Hypothalamus (tissue), 51 donors: Measurements from ENCODE around the gene CDH8.
A peak's percentile ranks its signal among the peaks of the same experiment; 100 is the strongest.

Experiments
- DNase-seq, 51 donors: peaks; one replicate each; lab custom pipeline; 2025; lab: John Stamatoyannopoulos, UW

Gene CDH8

DNA sequence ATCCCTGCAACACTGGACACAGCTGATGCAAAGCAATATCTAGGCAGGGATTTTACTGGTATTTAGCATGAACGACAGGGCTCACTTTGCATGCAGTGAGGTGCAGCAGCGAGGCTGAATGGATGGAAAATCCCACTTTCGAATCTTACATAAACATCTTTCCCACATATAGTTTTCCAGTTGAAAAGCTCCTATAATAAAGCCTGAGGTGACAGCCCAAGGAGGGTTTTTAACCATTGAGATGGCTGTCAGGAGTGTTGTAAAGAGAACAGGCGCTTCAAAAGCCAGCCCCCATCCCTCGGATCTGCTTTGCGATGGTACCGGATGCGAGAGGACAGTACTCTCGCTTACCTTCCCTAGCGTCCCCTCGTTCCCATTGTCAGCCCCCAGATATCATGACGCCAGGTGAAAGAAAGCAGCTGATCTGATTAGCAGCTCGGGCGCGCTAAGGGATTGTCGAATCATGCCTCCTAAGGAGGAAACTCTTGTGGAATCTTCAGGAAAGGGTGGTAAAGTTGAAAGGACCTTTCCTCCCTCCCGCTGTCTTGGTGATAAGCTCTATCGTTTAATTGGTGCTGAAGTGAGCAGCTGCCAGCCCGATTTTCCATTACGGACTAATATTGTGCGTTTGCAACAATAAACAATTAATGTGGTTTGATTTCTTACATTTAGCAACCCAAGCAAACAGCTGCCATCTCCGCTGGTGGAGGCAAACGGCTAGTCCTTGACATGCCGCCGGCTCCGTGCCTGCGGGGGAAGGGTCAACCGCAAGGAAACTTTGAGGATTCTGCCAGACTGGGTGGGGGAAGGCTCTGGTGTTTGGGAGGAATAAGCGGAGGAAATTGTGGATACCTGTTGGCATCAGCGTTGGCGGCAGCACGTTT lies 1.8 kb downstream of the CDH8 start:
- DNase-seq = peak in 8 of 51 donors; percentile 8 to 76 (median 50)

DNA sequence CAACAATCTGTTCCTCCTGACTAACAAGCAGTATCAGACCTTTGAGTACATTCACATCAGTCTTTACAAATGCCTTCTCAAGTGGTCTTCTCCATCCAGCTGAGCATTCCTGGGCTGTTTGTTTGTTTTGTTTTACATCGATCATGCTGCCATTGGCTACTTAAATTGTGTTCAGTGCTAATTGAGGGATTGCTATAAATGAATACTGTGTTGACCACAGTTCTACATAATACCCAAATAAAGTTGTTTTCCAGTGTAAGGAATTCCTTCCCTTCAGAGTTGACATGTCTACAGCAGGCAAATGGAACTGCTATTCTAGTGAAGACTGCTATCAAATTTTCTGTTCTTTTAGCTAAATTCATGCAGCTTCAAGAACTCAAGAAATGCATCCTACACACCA lies 3.2 kb downstream of the CDH8 start:
- DNase-seq = peak in 2 of 51 donors; percentile 38 to 50

DNA sequence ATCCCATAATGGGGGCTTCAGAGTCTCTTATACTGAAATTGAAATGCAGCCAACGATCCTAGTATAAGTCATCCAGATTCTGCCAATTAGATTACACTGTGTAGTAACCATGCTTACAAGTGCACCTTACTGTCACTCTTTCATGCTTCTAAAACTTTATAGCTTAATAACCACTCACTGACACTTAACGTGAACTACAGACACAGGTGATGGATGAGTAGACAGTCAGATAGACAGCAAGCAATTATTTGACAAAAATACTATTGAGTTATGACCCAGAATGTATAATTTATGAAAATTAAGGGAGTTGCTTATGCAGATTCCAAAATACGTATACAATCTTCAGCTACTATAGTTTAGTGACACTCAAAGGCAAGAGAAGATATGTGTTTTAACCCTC lies 6.3 kb downstream of the CDH8 start:
- no peak for DNase-seq

DNA sequence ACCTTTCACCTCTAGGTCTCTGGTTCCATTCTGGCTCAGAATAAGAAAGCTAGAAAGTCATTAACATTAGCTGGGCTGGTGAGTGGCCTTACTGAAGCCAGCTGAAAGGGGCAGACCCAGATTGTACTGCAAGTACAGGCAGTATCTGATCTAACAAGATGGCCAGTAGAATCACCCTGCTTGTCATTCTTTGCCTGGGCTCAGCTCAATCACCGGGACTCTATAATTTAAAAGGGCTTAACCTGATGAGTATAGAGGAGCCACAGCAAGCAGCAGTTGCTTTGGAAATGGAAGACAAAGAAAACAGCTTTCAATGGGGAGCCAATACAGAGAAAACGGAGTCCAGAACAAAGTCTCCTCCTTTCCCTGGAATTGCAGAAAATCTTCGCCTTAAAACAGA lies 13.6 kb downstream of the CDH8 start:
- DNase-seq = no peak

DNA sequence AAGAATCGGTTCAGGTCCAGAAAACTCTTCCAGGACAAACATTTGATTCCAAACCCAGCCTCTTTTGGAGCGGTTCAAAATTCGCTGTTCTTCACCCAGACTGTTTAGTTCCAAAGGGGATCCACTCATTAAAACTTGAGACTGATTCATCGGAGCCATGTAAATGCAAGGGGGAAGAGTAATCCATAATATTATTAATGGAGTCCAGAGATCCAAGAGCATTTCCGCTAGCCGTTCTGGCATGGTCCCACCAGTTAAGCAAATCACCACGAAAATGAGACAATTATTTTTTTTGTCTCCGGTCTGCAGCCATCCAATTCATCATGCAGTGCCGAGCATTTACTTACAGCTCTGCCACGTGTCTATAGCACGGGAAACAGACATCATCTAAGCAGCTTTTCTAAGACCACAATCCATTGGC lies 15.1 kb downstream of the CDH8 start:
- peak in 1 of 51 donors; percentile 10 for DNase-seq

DNA sequence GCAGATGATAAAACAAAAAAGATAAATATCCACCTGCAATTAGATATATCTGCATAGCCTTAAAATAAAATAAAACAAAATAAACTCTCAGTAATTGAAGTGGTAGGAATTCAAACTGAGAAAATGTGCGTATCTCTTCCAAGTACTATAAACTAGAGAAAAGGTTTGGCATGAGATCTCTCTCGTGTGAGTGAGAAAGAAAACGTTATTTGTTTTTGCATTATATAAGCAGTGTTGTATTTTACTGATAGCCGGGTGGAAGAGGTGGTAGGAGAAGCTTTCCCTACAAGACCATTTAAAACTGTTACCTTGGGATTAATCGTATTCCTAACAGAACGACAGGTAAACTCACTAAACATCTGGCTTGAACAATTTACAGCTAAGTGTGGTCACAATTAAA lies 15.6 kb downstream of the CDH8 start:
- DNase-seq = no peak

DNA sequence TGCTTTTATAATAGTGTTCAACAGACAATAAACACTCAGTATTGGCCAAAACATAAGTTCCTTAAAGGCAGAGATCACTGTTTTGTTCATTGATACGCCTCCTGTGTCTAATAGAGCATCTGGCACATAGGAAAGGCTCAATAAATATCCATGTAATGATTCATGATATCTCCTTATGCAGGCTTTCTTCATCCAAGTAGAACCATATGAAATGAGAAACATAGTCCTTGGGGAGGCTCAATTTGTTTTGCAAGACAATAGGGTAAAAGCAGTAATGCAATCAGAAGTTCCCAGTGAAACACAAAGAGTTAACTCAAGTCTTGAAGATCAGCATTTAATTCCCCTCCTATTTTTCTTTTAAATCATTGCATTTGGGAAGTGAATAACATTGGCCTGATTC lies 16.4 kb downstream of the CDH8 start:
- DNase-seq = no peak

DNA sequence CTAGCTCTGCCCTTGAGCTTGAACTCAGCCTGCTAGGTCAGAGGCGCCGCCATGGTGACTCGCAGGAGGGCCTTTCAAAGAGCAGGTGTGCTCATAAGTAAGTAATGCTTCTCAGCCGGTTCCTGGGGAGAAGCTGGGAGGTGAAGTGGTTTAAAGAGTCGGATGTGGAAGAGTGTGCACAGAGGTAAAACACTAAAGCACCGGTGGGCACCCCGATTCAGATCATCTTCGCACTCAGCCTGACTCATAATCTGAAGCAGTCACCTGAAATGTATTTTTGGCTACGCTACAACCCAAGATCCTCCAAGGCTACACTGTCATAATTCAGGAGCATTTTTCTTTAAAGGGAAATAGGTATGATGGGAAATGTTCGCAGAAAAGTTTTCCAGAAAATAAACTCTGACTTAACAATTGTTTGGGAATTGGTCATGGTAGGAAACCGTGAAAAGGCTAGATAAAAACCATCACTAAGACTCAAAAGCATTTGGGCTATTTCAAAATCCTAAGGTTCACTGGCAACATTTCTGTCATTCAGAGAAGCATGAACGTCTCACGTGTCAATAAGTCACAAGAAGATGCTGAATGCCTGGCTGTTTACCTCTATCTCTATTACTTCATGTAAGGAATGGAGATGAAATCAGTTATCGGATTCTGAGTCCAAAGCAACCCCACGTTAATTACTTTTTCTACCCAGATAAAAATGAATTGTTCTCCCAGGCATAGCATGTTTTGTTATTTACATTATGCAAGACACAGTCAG lies 17.8 kb downstream of the CDH8 start:
- no peak for DNase-seq

DNA sequence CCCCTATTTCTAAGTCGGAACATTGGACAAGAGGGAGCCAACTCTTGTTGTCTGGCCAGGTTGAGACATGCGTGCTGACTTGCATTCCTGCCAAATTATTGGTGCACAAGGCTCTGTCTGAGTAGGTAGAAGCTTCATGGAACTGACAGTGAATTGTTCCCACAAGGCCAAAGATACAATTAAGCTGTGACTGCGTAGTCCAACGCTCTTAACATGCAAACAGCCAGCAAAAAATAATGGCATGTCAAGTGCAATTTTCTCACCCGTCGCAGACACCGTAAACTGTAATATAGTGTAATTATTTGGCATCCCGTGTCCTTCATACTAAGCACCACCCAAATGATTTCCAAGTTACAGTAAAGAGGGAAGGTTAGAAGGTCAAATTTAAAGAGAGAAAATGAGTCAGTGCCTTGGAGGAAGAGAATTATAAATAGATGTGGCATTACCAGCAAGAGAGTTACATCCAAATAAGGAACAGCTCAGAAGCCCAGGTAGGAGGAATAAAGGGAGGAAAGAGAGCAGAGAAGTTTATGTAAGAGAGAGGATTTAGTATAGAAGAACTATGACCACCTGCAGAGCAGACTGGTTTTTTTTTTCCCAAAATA lies 21.8 kb downstream of the CDH8 start:
- no peak for DNase-seq

DNA sequence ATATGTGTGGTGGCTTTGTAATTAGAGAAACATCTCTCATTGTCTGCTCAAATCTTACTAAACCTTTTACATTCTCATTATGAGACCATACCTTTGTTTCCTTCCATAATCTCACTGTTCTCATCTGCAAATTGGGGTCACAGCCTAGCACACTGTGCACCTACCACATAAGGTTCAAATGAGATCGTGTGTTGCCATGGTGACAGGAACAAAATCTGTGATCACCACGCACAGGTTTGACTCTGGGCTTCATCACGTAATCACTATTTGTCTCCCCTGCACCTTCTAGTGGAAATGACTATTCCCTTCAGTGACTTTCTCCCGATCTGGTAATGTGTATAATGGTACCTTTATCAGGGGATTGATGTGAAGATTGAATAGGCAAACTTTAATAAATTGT lies 26.1 kb downstream of the CDH8 start:
- DNase-seq = no peak

DNA sequence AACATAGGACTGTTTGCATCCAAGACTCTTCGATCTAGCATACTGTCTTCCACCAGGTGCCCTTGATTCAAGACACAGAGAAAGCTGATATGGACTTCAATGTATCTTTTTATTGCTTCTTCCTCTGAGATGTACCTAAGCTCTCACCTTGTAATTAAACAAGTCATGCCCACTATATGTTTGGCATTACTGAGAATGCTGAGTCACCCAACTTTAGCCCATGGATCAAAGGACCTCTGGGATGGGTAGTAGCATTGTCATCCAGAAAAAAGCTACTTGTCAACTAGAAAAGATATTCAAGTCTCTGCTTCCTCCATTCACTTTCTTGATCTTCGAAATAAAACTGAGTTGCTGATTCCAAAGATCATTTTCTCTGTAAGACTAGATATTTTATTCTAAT lies 37.8 kb downstream of the CDH8 start:
- DNase-seq = no peak

DNA sequence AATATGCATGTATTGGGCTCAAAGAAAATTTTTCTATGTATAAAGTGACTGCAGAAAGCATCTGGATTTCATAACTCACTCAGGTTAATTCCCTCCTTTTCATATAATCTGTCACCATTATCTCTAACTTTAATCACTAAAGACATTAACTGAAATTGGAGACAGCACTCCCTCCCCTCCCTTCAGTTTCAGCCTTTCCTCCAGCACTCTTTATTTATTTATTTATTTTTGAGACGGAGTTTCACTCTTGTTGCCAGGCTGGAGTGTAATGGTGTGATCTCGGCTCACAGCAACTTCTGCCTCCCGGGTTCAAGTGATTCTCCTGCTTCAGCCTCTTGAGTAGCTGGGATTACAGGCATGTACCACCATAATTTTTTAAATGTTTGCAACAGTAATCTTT lies 43.1 kb downstream of the CDH8 start:
- DNase-seq = no peak

DNA sequence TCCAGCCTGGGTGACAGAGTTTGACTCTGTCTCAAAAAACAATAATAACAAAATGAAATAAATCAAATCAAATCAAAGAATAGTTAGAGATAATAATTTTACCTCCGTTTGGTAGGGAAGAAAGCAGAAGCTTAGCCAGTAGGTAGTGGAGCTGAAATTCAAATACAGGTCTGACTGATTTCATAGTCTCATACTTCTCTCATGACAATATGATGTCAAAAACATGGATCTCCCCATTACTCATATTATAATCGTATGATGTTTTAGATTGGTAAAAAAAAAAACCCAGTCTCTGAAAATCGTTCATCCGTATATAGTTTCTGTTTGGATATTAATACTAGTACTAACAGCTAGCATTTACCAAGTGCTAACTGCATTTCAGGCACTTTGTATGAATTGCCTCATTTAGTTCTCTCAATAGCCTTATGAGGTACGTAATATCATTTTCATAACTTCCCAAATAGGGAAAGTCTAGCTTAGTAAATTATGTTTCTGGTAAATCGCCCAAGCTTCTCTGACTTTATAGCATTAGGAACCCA lies 48.7 kb downstream of the CDH8 start:
- no peak for DNase-seq

DNA sequence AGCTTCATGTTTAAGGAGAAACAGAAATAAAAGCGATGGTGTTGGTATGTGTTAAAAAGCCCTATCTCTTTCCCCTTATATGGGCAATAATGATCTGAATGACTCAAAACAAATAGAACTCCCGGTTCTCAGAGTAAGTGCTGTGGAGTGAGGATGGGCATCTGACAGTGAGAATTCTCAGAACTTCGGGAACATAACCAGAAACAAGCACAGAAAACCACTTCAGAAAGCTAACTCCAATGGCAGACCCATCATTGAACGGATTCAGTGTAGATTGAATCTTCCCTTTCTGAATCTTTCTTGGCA lies 67.2 kb downstream of the CDH8 start:
- no peak for DNase-seq

DNA sequence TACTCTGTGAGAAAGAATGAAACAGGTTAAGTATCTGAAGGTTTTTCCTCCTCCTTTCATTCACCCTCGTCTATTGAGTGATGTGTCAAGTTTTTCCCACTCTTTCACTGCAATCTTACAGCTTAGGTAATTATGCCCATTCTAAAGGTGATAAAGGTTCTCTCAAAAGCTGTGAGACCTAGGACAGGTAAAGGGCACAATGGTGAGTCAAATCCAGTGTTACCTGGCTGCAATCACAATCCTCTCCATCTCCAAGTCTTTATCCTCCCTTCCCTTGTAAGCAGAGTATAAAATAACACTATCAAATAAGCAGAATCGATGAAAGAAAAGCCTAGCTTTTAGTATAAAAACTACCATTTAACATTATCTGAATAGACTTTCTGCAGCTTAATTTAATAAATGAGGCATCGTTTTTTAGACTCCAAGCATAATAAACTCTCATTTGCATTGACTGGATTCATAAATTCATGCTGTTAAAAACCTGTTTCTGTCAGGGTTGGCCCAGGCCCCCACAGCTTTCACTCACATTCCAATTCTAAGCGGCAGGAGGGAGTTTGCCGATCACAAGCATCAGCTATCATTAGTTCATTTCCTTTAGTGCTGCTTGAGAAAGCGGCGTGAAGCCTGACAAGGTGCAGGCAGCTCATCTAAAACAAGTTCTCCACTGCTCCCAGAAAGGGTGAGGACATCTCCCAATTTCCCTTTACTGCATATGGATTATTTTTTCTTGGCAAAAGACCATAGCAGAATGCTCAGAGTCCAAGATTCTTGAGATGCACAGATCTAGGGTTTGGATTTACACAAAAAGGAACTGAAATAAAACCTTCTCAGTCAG lies 67.8 kb downstream of the CDH8 start:
- peak in 1 of 51 donors; percentile 13 for DNase-seq

DNA sequence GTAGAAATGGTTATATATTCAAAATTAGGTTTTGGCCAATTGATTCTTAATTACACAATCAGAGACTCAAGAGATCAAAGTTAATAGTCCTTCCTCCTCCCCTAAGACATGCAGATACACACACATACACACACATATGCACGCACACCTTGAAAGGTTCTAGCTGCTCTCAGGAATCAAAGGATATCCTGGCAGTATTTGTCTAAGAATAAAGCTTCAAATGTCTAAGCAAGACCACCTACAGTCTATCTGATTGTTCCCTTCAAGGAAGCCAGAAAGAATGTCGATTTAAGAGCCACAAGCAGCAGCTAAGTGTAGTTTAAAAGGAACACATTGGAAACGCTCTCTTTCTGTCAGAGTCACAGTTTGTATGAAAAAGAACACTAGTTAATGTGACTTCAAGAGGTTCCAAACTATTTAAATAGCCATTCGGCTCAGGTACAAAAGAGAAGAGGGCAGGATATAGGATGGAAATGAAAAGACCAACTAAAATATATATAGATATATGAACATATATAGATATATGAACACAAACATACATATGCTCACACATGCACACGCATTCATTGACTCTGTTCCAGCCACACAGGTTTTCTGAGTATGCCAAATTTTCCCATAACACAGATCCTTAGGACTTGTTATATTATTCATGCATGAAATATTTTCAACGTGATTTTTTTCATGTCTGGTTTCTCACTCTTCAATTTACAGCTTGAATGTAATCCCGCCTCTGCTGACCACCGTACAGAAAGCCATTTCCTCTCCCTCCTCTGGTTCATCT lies 79.0 kb downstream of the CDH8 start:
- no peak for DNase-seq

DNA sequence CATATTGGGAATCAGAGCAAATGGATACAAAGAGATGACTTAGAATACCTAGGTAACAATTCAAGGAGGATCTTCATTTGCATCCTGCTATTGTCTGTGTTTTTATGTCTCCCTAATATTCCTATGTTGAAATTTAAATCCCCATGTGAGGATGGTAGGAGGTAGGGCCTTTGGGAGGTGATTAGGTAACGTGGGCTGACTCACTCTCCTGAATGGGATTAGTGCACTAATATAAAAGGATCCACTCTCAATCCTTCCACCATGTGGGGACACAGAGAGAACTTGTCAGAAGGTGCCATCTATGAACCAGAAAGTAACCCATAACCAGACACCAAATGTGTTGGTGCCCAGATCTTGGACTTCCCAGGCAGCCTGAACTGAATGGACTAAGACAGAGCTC lies 83.4 kb downstream of the CDH8 start:
- no peak for DNase-seq

DNA sequence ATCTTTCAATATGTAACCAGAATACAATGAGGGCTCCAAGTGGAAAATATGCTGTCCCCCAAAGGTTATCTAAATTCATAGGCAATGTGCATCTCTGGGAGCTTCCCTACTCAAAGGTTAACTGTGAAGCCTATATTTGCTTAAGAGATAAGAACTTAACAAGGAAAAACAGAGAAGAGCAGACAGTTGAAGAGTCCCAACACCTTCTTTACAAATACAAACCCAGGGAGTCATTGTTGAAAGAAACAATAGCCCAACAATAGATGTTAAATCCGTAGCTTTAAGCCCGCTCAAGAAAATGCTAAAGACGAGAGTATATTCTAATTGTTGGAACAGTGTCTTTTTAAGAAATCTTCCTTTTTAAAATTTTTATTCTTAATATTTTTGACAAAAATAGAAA lies 87.8 kb downstream of the CDH8 start:
- no peak for DNase-seq

DNA sequence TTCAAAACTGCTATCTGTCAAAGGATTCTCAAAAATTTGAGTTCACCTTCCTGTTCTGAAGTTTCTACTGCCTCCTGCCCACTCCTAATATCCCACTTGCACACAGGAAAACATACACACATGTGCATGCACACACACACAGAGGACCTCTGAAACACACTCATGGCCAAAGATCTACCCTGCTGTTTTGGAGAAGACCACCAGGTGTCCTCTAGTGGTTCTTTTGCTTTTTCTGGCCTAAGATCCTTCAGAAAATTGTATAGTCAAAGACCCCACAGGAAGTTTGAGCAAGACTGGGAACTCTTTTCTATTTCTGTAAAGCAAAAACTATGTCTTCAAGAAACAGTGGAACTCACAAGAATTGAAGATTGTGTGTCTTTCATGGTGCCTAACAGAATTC lies 90.2 kb downstream of the CDH8 start:
- DNase-seq = no peak

DNA sequence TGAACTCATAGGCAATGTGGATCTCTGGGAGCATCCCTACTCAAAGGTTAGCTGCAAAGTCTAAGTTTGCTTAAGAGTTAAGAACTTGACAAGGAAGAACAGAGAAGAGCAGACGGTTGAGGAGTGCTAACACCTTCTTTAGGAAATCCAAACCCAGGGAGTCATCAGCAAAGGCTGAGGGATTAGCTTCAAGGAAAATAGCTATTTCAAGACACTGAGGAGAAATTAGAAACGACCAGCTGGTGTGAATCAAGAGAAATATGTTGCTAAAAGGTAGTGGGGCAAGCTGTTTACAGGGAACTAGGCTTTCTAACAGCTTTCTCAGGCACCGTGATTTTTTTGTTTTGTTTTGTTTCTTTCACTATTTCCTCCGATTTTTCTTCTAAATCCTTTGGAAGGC lies 90.7 kb downstream of the CDH8 start:
- no peak for DNase-seq
